Measurements from ENCODE around the gene MITD1. TPM values are rescaled to one million over a fixed set of nuclear protein-coding genes. Genes with fewer than 3 reads are reported as not detected.
"Not testable (repeated sequence)": the region's sequence is repeated elsewhere in the genome, so short reads cannot be mapped to it uniquely, and the experiment has no call there.

MITD1 gene
- total RNA-seq, 2 experiments from 2014 or later = 66.3 to 70.9 TPM

- H3K27ac Mint-ChIP-seq; H3K27me3 Mint-ChIP-seq; CTCF ChIA-PET; DNase-seq; ATAC-seq; H3K4me1 Mint-ChIP-seq; H3K4me3 Mint-ChIP-seq; POLR2A ChIA-PET; intact Hi-C loops (cut with DNase I, micrococcal nuclease): not testable (repeated sequence)
- peaks cover 19% of the 10 kb centered on the region for H3K36me3 Mint-ChIP-seq (ENCODE audit: low read depth)
- peaks cover 23% of the 10 kb centered on the region for H3K9me3 Mint-ChIP-seq (ENCODE audit: low read depth)
These were observed 45.8 kb downstream of the MITD1 start for GRCh38 chr2:99135044-99135556.

GRCh38 chr2:99127981-99128380, 52.9 kb downstream of the MITD1 start:
- intact Hi-C loops (cut with DNase I, micrococcal nuclease) = no loop called here
- no peak overlapping the region for H3K27ac Mint-ChIP-seq
- peaks cover 43% of the 10 kb centered on the region for H3K36me3 Mint-ChIP-seq (ENCODE audit: low read depth)
- no peaks in the 10 kb centered on the region for H3K27me3 Mint-ChIP-seq
- POLR2A ChIA-PET = no interaction called here
- H3K9me3 Mint-ChIP-seq (ENCODE audit: low read depth) = peaks cover 54% of the 10 kb centered on the region
- CTCF ChIA-PET = no interaction called here
- no peak for DNase-seq
- no peaks in the 10 kb centered on the region for H3K4me1 Mint-ChIP-seq
- no peak overlapping the region for H3K4me3 Mint-ChIP-seq
- no peak for ATAC-seq

Other genes starting within 250 kb of the MITD1 start
- under 1 TPM in 1 of 2 experiments, not detected in 1; 0.59 TPM for gene CRACDL, start 244.8 kb downstream of the MITD1 start, total RNA-seq
- 1 to 10 TPM in 1 of 2 experiments, under 1 TPM in 1; 0.87 to 1.1 TPM for gene C2orf15, start 39.4 kb downstream of the MITD1 start, total RNA-seq
- 1 to 10 TPM; 6.4 to 9.4 TPM for gene TSGA10, start 26.1 kb downstream of the MITD1 start, total RNA-seq
- gene LIPT1, start 26.1 kb downstream of the MITD1 start, total RNA-seq = 1 to 10 TPM; 4.6 to 4.7 TPM
- 10 to 100 TPM; 30.8 to 31.2 TPM for gene MRPL30, start 126 bp upstream of the MITD1 start, total RNA-seq
- not detected for gene LYG2, start 74.6 kb upstream of the MITD1 start, total RNA-seq
- gene LYG1, start 120.1 kb upstream of the MITD1 start, total RNA-seq = under 1 TPM; 0.66 to 0.86 TPM
- gene TXNDC9, start 155.3 kb upstream of the MITD1 start, total RNA-seq = 10 to 100 TPM; 19.4 to 27.9 TPM
- 10 to 100 TPM; 79.0 to 95.4 TPM for gene EIF5B, start 156.3 kb upstream of the MITD1 start, total RNA-seq

All from activated CD4-positive, alpha-beta T cell treated with anti-CD3 and anti-CD28 coated beads for 36 hours (primary cell).